Measurements from ENCODE around the gene CKAP2L. TPM values are rescaled to one million over a fixed set of nuclear protein-coding genes. Genes with fewer than 3 reads are reported as not detected.

CKAP2L gene
- total RNA-seq, 1 donor from 2014 or later = 2.1 TPM

DNA sequence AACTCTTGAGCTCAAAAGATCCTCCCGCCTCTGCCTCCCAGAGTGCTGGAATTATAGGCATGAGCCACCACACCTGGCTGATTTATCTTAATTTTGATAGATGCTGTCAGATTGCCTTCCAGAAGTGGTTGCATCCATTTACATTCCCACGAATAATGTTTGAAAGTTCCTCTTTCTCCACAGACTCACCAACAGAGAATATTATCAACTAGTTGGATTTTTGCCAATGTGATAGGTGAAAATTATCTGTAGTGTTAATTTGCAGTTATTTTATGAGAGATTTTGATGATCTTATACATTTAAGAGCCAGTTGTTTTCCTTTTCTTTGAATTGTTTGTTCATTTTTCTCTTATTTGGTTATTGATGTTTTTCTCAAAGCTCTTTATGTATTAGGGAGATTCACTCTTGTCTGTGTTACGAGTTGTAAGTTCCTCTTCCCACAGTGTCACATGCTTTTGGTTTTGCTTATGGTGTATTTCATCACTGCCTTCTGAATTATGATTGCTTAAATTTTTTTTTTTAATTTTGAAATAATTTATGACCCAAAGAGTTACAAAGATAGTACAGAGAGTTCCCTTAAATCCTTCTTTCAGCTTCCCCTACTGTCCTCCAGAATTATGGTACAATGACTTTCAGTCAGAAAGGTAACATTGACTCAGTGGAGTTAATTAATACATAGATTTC lies 64.3 kb downstream of the CKAP2L start:
- Histone ChIP-seq H3K9me3 (ENCODE audit: insufficient read depth, low read depth, low read length) (no peaks in the 10 kb centered on the region), H3K4me3 (ENCODE audit: insufficient read depth, low read depth, low read length) (no peak overlapping the region), H2AFZ (ENCODE audit: low read depth, low read length) (no peak overlapping the region), H3K27me3 (ENCODE audit: insufficient read depth, low read length) (no peaks in the 10 kb centered on the region), H4K20me1 (ENCODE audit: insufficient read depth, low read length) (no peaks in the 10 kb centered on the region), H3K79me2 (ENCODE audit: insufficient read depth, low read length) (no peaks in the 10 kb centered on the region), H3K4me2 (ENCODE audit: low read length) (no peak overlapping the region), H3K4me1 (ENCODE audit: insufficient read depth, low read length) (no peaks in the 10 kb centered on the region), H3K36me3 (ENCODE audit: insufficient read depth, low read length) (no peaks in the 10 kb centered on the region), H3K9ac (ENCODE audit: low read length) (no peak overlapping the region), H3K27ac (ENCODE audit: low read depth, low read length) (no peak overlapping the region)
- DNase-seq (ENCODE audit: low read depth) (no peak), FAIRE-seq (no peak)
- Mint-ChIP-seq H3K27ac (ENCODE audit: unreplicated experiment) (no peak overlapping the region), H3K9me3 (ENCODE audit: unreplicated experiment) (no peaks in the 10 kb centered on the region), H3K36me3 (ENCODE audit: low read depth, unreplicated experiment) (no peaks in the 10 kb centered on the region), H3K4me1 (ENCODE audit: low read depth, unreplicated experiment) (no peaks in the 10 kb centered on the region), H3K4me3 (ENCODE audit: unreplicated experiment) (no peak overlapping the region), H3K27me3 (ENCODE audit: low read depth, unreplicated experiment) (peaks cover 9% of the 10 kb centered on the region)
- TF ChIP-seq, protein P1, sequence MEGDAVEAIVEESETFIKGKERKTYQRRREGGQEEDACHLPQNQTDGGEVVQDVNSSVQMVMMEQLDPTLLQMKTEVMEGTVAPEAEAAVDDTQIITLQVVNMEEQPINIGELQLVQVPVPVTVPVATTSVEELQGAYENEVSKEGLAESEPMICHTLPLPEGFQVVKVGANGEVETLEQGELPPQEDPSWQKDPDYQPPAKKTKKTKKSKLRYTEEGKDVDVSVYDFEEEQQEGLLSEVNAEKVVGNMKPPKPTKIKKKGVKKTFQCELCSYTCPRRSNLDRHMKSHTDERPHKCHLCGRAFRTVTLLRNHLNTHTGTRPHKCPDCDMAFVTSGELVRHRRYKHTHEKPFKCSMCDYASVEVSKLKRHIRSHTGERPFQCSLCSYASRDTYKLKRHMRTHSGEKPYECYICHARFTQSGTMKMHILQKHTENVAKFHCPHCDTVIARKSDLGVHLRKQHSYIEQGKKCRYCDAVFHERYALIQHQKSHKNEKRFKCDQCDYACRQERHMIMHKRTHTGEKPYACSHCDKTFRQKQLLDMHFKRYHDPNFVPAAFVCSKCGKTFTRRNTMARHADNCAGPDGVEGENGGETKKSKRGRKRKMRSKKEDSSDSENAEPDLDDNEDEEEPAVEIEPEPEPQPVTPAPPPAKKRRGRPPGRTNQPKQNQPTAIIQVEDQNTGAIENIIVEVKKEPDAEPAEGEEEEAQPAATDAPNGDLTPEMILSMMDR (IDR thresholded peaks at IDR 0.05; ENCODE audit: insufficient read depth, low read depth, low read length) = no peak

DNA sequence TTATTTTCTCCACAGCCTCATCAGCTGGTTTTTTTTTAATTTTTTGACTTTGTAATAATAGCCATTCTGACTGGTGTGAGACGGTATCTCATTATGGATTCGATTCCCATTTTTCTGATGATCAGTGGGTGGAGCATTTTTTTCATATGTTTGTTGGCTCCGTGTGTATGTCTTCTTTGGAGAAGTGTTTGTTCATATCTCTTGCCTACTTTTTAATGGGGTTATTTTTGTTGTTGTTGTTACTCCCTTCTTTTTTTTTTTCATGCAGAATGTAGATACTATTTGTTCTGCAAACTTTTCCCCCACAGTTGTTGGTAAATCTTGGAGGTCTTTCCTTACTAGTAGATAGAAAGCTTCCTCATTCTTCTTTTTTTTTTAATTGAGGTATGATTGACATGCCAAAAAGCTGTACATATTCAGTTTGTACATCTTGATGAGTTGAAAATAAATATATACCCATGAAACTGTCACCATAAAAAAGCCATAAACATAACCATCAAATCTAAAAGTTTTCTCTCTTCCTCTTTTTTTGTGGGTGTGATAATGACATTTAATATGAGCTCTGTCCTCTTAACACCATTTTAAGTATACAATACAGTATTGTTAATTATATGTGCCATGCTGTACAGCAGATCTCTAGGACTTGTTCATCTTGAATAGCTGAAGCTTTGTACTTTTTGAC lies 65.4 kb downstream of the CKAP2L start:
- Histone ChIP-seq H3K9me3 (ENCODE audit: insufficient read depth, low read depth, low read length) (no peaks in the 10 kb centered on the region), H4K20me1 (ENCODE audit: insufficient read depth, low read length) (no peaks in the 10 kb centered on the region), H3K9ac (ENCODE audit: low read length) (no peak overlapping the region), H3K79me2 (ENCODE audit: insufficient read depth, low read length) (no peaks in the 10 kb centered on the region), H2AFZ (ENCODE audit: low read depth, low read length) (no peak overlapping the region), H3K4me3 (ENCODE audit: insufficient read depth, low read depth, low read length) (no peak overlapping the region), H3K4me1 (ENCODE audit: insufficient read depth, low read length) (no peaks in the 10 kb centered on the region), H3K27me3 (ENCODE audit: insufficient read depth, low read length) (no peaks in the 10 kb centered on the region), H3K4me2 (ENCODE audit: low read length) (no peak overlapping the region), H3K27ac (ENCODE audit: low read depth, low read length) (no peak overlapping the region), H3K36me3 (ENCODE audit: insufficient read depth, low read length) (no peaks in the 10 kb centered on the region)
- no peaks in the 10 kb centered on the region for H3K4me1 Mint-ChIP-seq (ENCODE audit: low read depth, unreplicated experiment)
- H3K4me3 Mint-ChIP-seq (ENCODE audit: unreplicated experiment) = no peak overlapping the region
- no peak overlapping the region for H3K27ac Mint-ChIP-seq (ENCODE audit: unreplicated experiment)
- H3K9me3 Mint-ChIP-seq (ENCODE audit: unreplicated experiment) = no peaks in the 10 kb centered on the region
- no peak for DNase-seq (ENCODE audit: low read depth)
- peaks cover 4% of the 10 kb centered on the region for H3K27me3 Mint-ChIP-seq (ENCODE audit: low read depth, unreplicated experiment)
- TF ChIP-seq, protein P1 (IDR thresholded peaks at IDR 0.05; ENCODE audit: insufficient read depth, low read depth, low read length) = no peak
- no peak for TF ChIP-seq EZH2 (IDR thresholded peaks at IDR 0.05; ENCODE audit: insufficient read depth, low read length)
- FAIRE-seq = no peak
- H3K36me3 Mint-ChIP-seq (ENCODE audit: low read depth, unreplicated experiment) = no peaks in the 10 kb centered on the region

DNA sequence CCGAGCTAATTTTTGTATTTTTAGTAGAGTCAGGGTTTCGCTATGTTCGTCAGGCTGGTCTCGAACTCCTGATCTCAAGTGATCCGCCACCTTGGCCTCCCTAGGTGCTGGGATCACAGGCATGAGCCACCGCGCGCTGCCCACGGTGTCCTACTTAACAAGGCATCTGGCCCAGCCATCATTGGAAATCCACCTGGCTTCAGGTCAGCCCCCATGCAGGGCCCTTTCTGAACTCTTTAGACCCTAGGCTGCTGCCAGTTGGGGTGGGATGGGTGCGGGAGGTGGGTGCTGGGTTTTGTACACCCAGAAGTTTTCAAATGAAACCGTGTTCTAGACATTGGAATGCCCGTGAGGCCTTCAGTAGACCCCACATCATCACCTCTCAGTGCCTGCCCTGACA lies 70.2 kb downstream of the CKAP2L start:
- TF ChIP-seq EZH2 (IDR thresholded peaks at IDR 0.05; ENCODE audit: insufficient read depth, low read length) = no peak
- TF ChIP-seq, protein P1 (IDR thresholded peaks at IDR 0.05; ENCODE audit: insufficient read depth, low read depth, low read length) = no peak
- DNase-seq (ENCODE audit: low read depth) (no peak), FAIRE-seq (no peak)
- no peaks in the 10 kb centered on the region for H3K36me3 ChIP-seq (ENCODE audit: insufficient read depth, low read length)
- peaks cover 21% of the 10 kb centered on the region for H3K4me1 Mint-ChIP-seq (ENCODE audit: low read depth, unreplicated experiment)
- H3K36me3 Mint-ChIP-seq (ENCODE audit: low read depth, unreplicated experiment) = no peaks in the 10 kb centered on the region
- no peak overlapping the region for H3K27ac Mint-ChIP-seq (ENCODE audit: unreplicated experiment)
- H2AFZ ChIP-seq (ENCODE audit: low read depth, low read length) = no peak overlapping the region
- H3K4me2 ChIP-seq (ENCODE audit: low read length) = no peak overlapping the region
- H3K9me3 Mint-ChIP-seq (ENCODE audit: unreplicated experiment) = no peaks in the 10 kb centered on the region
- H3K4me3 Mint-ChIP-seq (ENCODE audit: unreplicated experiment) = no peak overlapping the region
- H4K20me1 ChIP-seq (ENCODE audit: insufficient read depth, low read length) = no peaks in the 10 kb centered on the region
- no peaks in the 10 kb centered on the region for H3K79me2 ChIP-seq (ENCODE audit: insufficient read depth, low read length)
- H3K27ac ChIP-seq (ENCODE audit: low read depth, low read length) = no peak overlapping the region
- H3K27me3 ChIP-seq (ENCODE audit: insufficient read depth, low read length) = no peaks in the 10 kb centered on the region
- peaks cover 21% of the 10 kb centered on the region for H3K4me1 ChIP-seq (ENCODE audit: insufficient read depth, low read length)
- peaks cover 1% of the 10 kb centered on the region for H3K27me3 Mint-ChIP-seq (ENCODE audit: low read depth, unreplicated experiment)
- H3K9ac ChIP-seq (ENCODE audit: low read length) = no peak overlapping the region
- no peak overlapping the region for H3K4me3 ChIP-seq (ENCODE audit: insufficient read depth, low read depth, low read length)
- H3K9me3 ChIP-seq (ENCODE audit: insufficient read depth, low read depth, low read length) = no peaks in the 10 kb centered on the region

Data from astrocyte (in vitro differentiated cells and primary cell).